Subcutaneous preadipocyte (primary cell): ENCODE data around the gene TRMT1. TPM values are rescaled to one million over a fixed set of nuclear protein-coding genes. Genes with fewer than 3 reads are reported as not detected.

Experiments
- total RNA-seq: library from RNA; depleted of rRNA; stranded (reverse); fragments of >200 nt; gene quantifications from 2 replicates; pipeline ENCODE4 v1.2.3, GENCODE V29; 2012

Gene TRMT1
- 35.3 and 39.9 TPM in 2 replicates for total RNA-seq

GRCh38 chr19:13116282-13117175 lies at the start of gene TRMT1:
Gene TRMT1, minus strand, starts transcription at chr19:13116740. Its CDS starts 341 bp downstream, at chr19:13116399.

DNA sequence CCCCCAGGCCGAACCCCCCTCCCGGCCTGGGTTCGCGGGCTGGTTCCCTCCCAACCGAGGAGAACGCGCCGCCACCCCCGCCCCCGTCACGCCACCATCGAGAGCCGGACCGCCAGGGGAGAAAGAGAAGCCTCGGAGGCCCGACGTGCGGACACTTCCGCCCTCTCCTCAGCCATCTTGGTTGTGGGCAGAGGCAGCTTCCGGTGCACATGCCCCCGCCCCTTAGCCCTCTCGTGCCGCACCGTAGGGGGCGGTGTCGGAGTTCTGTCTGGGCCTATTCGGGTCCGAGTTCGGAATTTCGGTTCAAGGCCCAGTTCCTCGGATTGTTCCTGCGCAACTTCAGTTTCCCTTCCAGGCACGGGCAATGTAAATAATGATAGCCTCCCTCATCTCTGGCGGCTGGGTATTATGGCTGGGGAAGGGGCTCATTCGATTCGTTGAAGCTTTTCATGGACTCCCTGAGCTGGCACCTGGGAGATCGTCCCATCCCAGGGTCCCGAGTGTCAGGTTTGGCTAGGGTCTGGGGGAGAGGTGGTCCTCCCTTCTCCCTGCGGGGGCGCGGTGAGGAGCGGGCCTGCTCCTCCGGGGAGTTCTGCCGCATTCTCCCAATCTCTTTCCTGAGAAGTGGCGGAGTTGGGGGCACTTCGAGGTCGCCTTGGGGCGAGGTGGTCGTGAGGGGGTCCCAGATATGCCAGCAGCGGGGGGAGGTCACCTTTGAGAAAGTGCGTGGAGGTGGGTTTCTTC lies 33.8 kb upstream of the TRMT1 start, which contains the start of the genes IER2 and STX10:
IER2 (plus strand) TSS at position 225 of the 744 bp plus-strand sequence. CDS start 2,776 bp downstream, outside the sequence.
STX10 (minus strand) TSS at position 189 of the 744 bp plus-strand sequence. CDS start 202 bp downstream, outside the sequence.

GRCh38 chr19:13117772-13118423 lies 1.4 kb upstream of the TRMT1 start, which contains the start of gene NACC1:
Gene NACC1, plus strand, starts transcription at chr19:13118264. Its CDS starts 16,944 bp downstream, at chr19:13135208.

DNA sequence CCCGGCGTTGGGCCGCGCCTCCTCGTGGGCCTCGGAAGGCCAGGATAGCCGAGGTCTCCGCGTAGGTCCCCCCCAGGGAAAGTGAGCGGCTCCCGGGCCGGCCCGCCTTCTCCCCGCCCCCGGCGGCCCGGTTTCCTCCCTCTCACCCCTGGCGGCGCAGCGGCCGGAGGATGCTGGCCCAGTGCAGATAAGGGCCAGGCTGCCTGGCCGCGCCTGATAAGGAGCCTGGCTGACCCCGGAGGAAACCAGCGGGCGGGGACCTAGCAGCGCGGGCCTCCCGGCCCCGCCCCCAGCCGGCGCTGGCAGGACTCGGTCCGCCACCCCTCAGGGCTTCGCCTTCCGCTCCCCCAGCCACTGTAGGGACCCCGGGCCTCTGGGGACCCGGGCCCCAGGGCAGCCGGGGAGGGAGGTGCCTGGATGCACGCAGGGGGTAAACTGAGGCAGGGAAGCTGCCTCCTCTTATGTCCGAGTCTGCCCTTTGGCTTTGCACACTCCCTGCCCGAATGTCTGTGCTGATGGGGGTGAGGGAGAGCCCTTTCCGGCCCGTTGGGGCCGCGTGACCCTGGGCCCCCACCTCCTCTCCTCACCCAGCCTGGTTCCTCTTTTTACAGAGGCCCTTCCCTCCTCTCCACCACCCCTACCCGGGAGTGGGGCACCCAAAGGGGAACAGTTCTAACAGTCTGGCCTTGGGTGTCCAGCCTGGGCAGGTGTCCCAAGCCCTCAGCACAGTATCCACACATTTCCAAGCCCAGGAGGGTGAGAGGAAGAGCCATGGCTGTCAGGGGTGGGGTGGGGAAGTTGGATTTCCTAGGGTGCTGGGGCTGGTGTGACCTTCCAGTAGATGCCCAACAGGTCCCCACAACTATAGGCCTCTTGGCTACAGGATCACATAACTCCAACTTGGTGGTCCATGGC lies 13.6 kb downstream of the TRMT1 start, which contains the start of gene LYL1:
LYL1 (minus strand) TSS at position 193 of the 915 bp plus-strand sequence. CDS start 1,687 bp downstream, outside the sequence.

Other genes with a start within 250 kb of the TRMT1 start
- 13.5 and 14.0 TPM in 2 replicates for gene DNASE2, start 235.3 kb downstream of the TRMT1 start, total RNA-seq
- gene KLF1, start 229.5 kb downstream of the TRMT1 start, total RNA-seq: 0.37 TPM in 1 of 2 replicates, not detected in the other
- gene GCDH, start 225.6 kb downstream of the TRMT1 start, total RNA-seq: 28.7 and 37.8 TPM in 2 replicates
- gene SYCE2, start 197.4 kb downstream of the TRMT1 start, total RNA-seq: 0.20 and 0.73 TPM in 2 replicates
- gene FARSA, start 183.0 kb downstream of the TRMT1 start, total RNA-seq: 73.5 and 89.5 TPM in 2 replicates
- 1,887 and 1,968 TPM in 2 replicates for gene CALR, start 178.1 kb downstream of the TRMT1 start, total RNA-seq
- gene RAD23A, start 170.9 kb downstream of the TRMT1 start, total RNA-seq: 121 and 125 TPM in 2 replicates
- 20.5 and 21.7 TPM in 2 replicates for gene GADD45GIP1, start 159.5 kb downstream of the TRMT1 start, total RNA-seq
- not detected in 2 replicates for gene DAND5, start 147.2 kb downstream of the TRMT1 start, total RNA-seq
- gene NFIX, start 121.3 kb downstream of the TRMT1 start, total RNA-seq: 66.5 and 73.9 TPM in 2 replicates
- 0.73 and 0.98 TPM in 2 replicates for gene LYL1, start 13.9 kb downstream of the TRMT1 start, total RNA-seq
- gene NACC1, start 1.5 kb upstream of the TRMT1 start, total RNA-seq: 78.6 and 111 TPM in 2 replicates
- 62.4 and 84.5 TPM in 2 replicates for gene STX10, start 33.6 kb upstream of the TRMT1 start, total RNA-seq
- 12.5 and 24.0 TPM in 2 replicates for gene IER2, start 33.7 kb upstream of the TRMT1 start, total RNA-seq